RWPE1 (cell line): ENCODE results near the gene TBC1D5.
"Not testable (repeated sequence)": the region's sequence is repeated elsewhere in the genome, so short reads cannot be mapped to it uniquely, and the experiment has no call there.

Experiments used
- CTCF ChIA-PET: fragments of 350-600 bp; sonication (Branson Sonifier 250); formaldehyde crosslinking; extraction: SDS; loops from one replicate; lab custom pipeline; 2021; lab: Yijun Ruan, JAX
- POLR2A ChIA-PET: fragments of 400-600 bp; formaldehyde crosslinking; extraction: SDS; loops from one replicate; lab custom pipeline; 2020; ENCODE audit warnings: antibody characterized with exemption; ENCODE audit not compliant: low non-redundant PET; lab: Yijun Ruan, JAX
- DNase-seq: peaks from one replicate; pipeline ENCODE4 v3.0.0; 2012; ENCODE audit warnings: low spot score
- H3K27ac ChIP-seq: fragments of 450-650 bp; 2 replicates; pipeline ENCODE4 v1.5.1; 2017
- CTCF ChIP-seq: fragments of 450-650 bp; conservative IDR thresholded peaks from 2 replicates; pipeline ENCODE4 v1.5.1; 2017; ENCODE audit warnings: low read depth, mild to moderate bottlenecking

Gene TBC1D5

GRCh38 chr3:17638356-17638755 is 104.1 kb downstream of the TBC1D5 start:
- ChIA-PET CTCF (interaction anchor here (0.5 to 1.1 kb wide), 2 partner anchors 135 to 292 kb away, joined by 3 to 5 read pairs; no protein-coding TSS in a partner anchor), POLR2A (no interaction called here)
- no peak for TF ChIP-seq CTCF
- DNase-seq = no peak
- no peak overlapping the region for H3K27ac ChIP-seq

DNA sequence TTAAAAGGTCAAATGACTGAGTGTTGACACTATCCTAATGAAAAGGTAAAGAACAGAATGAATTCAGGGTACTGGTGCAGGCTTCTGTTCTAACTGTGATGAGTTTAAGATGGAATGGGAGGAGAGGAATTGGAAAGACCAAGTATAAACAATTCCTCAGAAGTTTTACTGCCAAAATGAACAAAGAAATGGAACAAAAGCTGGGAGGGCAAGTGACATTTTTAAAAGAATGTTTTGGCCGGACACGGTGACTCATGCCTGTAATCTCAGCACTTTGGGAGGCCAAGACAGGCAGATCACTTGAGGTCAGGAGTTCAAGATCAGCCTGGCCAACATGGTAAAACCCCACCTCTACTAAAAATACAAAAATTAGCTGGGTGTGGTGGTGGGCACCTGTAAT is 106.8 kb downstream of the TBC1D5 start:
- POLR2A ChIA-PET, DNase-seq: not testable (repeated sequence)
- CTCF ChIA-PET = interaction anchor here (0.7 to 1.7 kb wide), 2 partner anchors 9 to 197 kb away, joined by 4 to 5 read pairs; no protein-coding TSS in a partner anchor
- H3K27ac ChIP-seq = peak overlapping the region; percentile 40

DNA sequence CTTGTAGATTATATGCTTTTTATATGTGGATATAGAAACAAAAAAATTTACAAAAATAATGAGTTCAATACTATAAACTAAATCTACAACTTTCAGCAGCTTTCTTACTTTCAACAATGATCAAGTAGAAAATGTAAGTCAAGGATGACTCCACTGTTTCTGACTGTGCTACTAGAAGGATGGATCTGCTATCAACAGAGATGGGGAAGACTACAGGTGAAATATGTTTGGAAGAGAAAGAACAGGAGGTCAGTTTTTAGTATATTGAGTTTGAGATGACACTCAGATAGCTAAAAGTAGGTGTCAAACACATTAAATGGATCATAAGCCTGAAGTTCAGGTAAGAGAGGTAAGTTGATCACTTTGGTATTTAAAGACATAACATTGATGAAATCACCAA is 107.5 kb downstream of the TBC1D5 start:
- ChIA-PET POLR2A (no interaction called here), CTCF (interaction anchor here (1.7 kb wide), 1 partner anchor 10 kb away, joined by 4 read pairs; no protein-coding TSS in a partner anchor)
- TF ChIP-seq CTCF = no peak
- DNase-seq = no peak
- no peak overlapping the region; the same call in 1 of the 2 replicates for H3K27ac ChIP-seq

- no peak overlapping the region for H3K27ac ChIP-seq
- ChIA-PET POLR2A (no interaction called here), CTCF (no interaction called here)
- no peak for TF ChIP-seq CTCF
- DNase-seq = no peak
Observed at GRCh38 chr3:17634201-17634600, 108.2 kb downstream of the TBC1D5 start.

- CTCF ChIA-PET = no interaction called here
- peak; percentile 20 for DNase-seq
- POLR2A ChIA-PET = no interaction called here
- TF ChIP-seq CTCF = no peak
- no peak overlapping the region for H3K27ac ChIP-seq
Observed at GRCh38 chr3:17632401-17633100, 109.9 kb downstream of the TBC1D5 start.

DNA sequence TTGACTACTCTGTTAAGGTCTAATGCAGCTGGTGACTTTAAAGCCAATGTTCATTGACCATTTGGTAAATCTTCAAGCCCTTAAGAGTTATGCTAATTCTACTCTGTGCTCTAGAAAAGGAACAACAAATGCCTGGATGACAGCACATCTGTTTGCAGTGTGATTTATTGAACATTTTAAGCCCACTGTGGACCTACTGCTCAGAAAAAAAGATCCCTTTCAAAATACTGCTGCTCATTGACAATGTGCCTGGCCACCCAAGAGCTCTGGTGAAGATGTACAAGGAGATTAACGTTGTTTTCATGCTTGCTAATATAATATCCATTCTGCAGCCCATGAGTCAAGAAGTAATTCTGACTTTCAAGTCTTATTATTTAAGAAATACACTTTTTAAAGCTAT is 110.8 kb downstream of the TBC1D5 start:
- ChIA-PET CTCF (no interaction called here), POLR2A (no interaction called here)
- DNase-seq = no peak
- no peak for TF ChIP-seq CTCF
- no peak overlapping the region for H3K27ac ChIP-seq

- ChIA-PET CTCF (interaction anchor here (0.7 kb wide), 1 partner anchor 18 kb away, joined by 3 read pairs; no protein-coding TSS in a partner anchor), POLR2A (no interaction called here)
- TF ChIP-seq CTCF = no peak
- DNase-seq = no peak
- no peak overlapping the region for H3K27ac ChIP-seq
Observed at GRCh38 chr3:17629400-17629799, 113.0 kb downstream of the TBC1D5 start.
